GM21619 (cell line): ENCODE results near the gene SAMD14.

Experiments used
- ATAC-seq: cut with Tn5 transposase; IDR thresholded peaks from one replicate; pipeline ENCODE4 v1.9.1; 2021; ENCODE audit not compliant: unreplicated experiment

SAMD14 gene

GRCh38 chr17:50134206-50135110, 4.5 kb upstream of the SAMD14 start:
- ATAC-seq: no peak

DNA sequence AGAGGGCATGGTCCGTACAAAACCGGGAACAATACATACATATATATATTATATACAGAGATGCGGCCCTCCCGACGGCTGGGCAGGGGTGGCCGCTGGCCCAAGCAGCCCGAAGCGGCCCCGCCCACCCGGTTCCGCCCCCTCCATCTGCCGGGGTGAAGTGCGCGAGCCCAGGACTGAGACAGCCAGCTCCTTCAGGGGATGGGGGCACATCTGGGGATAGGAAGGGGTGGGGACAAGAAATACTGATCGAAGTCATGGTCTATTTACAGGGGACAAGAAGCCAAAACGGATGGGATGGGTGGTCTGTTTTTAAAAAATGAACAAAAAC, 3.8 kb upstream of the SAMD14 start:
- ATAC-seq: no peak

GRCh38 chr17:50133028-50133768, 3.2 kb upstream of the SAMD14 start:
- ATAC-seq: no peak

GRCh38 chr17:50132104-50132794, 2.3 kb upstream of the SAMD14 start:
- ATAC-seq: no peak

GRCh38 chr17:50130559-50131305, 772 bp upstream of the SAMD14 start:
- ATAC-seq: no peak

GRCh38 chr17:50129353-50129727, 620 bp downstream of the SAMD14 start:
- ATAC-seq: no peak

- ATAC-seq: no peak
These were observed 1.3 kb downstream of the SAMD14 start for GRCh38 chr17:50128441-50129352.

- no peak for ATAC-seq
These were observed 2.1 kb downstream of the SAMD14 start for GRCh38 chr17:50127697-50128361.

DNA sequence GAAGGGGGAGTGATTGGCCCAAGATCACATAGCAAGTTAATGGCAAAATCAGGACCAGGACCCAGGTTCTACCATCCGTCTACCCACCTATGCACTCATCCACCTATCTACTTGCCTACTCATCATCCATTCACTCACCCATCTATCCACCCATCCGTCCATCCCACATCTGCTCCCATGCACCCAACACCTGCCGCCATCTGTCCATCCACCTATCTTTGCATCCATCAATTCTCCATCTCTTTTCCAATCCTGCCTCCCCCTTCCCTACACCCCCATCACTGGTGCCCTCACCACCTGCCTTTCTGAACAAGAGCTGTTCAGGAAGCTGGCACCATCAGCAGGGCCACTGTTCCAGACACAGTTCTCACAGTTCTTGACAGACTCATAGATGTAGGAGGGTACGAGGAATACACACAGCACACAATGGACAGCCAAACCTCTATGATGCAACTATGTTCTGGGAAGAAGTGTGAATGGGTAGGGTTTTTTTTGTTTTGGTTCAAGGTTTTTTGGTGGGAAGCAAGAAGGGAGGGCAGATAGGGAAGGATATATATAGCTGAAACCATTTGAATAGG, 4.5 kb downstream of the SAMD14 start:
- ATAC-seq: no peak

DNA sequence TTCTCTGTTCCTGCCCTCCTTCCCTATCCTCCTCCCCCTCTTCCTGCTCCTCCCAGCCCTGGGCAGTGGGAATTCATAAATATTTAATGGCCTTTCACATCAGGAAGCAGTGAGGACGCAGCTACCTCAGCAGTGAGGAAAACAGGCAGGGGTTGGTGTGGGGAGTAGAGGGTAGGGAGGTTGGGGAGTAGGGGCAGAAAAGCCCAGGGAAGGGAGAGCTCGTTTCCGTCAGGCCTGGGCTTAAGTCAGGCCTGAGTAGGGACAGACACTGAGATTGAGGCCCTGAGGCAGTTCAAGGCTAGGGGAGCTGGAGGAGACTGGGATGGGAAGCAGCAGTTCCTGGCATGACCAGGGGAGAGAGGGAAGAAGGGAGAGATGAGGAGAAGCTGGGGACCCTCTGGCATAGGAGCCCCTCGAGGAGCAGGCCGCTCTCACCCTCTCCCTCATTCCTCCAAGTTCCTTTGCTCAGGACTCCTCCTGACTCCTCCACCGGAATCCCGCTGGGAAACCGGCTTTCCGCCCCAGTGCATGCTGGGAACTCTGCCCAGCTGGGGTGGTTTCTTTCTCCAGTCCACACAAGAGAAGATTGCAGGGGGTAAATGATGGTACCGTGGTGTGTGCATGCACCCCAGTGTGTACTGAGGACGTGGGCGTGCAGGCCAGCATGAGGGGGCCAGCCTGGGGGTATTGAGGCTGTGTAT, 6.2 kb downstream of the SAMD14 start:
- no peak for ATAC-seq

- no peak for ATAC-seq
These were observed 7.0 kb downstream of the SAMD14 start for GRCh38 chr17:50122945-50123344.

GRCh38 chr17:50120475-50121253, 9.3 kb downstream of the SAMD14 start:
- no peak for ATAC-seq

DNA sequence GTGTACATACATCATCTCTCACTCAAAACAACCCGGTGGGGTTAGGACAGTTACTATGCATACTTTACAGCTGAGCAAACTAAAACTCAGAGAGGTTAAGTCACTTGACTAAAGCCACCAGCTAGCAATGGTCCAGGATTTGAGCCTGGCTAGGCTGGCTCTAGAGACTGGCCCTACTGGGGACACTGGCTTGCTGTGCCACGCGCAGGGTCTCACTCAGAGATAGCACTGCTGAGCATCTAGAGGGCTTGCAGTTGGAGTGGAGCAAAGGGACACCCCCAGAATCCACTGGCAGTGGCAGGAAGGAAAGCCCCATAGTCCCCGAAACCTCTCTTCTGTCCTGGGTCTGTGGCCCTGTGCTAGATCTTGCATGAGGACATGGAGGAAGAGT, 11.1 kb downstream of the SAMD14 start:
- ATAC-seq: no peak

- no peak for ATAC-seq
These were observed 11.7 kb downstream of the SAMD14 start for GRCh38 chr17:50118076-50118827.

DNA sequence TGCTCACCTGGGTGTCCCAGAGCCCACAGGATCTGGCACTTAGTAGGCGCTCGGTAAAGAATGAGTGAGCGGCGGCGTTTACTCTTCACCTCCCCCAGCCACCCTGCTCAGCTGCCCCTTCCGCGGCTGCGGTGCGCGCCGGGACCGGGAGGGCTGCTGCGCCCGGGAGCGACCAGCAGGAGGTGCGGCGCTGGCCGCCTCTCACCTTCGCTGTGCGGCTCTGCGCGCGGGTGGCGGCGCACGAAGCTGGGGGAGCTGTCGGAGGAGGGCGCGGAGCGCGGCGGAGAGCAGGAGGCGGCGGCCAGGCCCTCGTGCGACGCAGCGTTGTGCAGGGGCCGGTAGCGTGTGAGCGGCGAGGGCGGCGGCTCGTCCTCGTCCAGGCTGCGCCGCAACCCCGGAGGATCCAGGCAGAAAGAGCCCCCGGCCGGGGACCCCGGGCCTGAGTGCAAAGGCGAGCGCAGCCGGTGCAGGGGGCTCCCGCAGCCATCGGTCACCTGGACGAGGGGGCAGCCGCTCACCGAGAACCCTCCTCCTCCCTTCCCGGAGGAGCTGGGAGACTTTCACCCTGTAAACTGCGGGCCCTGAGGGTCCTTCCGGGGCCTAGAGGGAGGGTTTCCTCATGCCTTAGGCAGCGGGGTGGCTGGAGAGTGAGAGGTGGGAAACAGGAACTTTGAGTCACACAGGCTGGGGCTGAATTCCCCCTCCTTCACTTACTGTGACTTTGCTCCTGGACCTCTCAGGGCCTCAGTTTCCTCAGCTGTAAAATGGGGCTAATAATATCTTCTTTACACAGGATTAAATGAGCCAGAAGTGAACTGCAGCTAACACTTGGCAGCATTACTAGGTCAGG, 12.5 kb downstream of the SAMD14 start:
- no peak for ATAC-seq

- ATAC-seq: no peak
These were observed 14.2 kb downstream of the SAMD14 start for GRCh38 chr17:50115756-50116155.
